ENCODE results near the gene NADSYN1. TPM values are rescaled to one million over a fixed set of nuclear protein-coding genes. Genes with fewer than 3 reads are reported as not detected.

NADSYN1 gene
- total and polyA plus RNA-seq, 5 donors from 2014 or later = 35.1 to 151 (median 42.4) TPM

DNA sequence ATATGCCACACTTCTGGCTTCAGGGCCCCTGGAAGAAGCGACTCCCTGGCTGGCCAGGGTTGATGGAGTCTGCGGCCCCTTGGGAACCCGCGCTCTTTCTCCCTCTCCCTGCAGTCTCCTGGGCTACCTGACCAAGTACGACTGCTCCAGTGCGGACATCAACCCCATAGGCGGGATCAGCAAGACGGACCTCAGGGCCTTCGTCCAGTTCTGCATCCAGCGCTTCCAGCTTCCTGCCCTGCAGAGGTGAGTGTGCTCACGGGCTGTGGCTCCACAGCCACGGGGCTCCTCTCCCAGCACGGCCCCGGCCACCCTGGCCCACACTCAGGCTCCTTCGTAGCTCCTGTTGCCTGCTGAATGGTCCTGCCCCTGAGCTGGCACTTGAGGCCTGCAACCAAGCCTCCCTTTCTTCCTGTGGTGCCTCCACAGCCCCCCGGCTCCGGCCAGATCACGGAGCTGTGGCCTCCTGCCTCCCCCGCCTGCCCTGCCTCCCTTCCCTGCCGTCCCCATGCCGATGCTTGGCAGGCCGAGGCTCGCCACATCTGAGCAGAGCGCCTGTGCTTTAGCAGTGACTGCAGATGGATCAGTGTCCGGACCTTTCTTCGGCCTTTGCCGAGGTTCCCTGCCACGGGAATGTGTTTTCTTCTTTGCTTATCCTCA, 37.9 kb downstream of the NADSYN1 start:
- no peaks in the 10 kb centered on the region for H3K4me1 ChIP-seq (ENCODE audit: control insufficient read depth, insufficient read depth, low read length, poor library complexity, severe bottlenecking)
- no peak overlapping the region for H3K4me3 ChIP-seq (ENCODE audit: low read depth, low read length)
- no peak overlapping the region for H3K4me3 Mint-ChIP-seq
- H3K27me3 ChIP-seq (ENCODE audit: control insufficient read depth, insufficient read depth, low read length) = no peaks in the 10 kb centered on the region
- no peaks in the 10 kb centered on the region for H3K9me3 Mint-ChIP-seq
- H3K4me1 Mint-ChIP-seq = peaks cover 0 to 20% (median 9%) of the 10 kb centered on the region in 4 donors
- no peak for DNase-seq
- peak overlapping the region in 1 of 3 donors; percentile 31 for H3K27ac Mint-ChIP-seq
- peaks cover 69% of the 10 kb centered on the region for H3K36me3 ChIP-seq (ENCODE audit: control insufficient read depth, insufficient read depth, low read length)
- no peak overlapping the region for H3K27ac ChIP-seq (ENCODE audit: insufficient read depth, low read length, poor library complexity, severe bottlenecking)
- ATAC-seq (ENCODE audit: low read depth in 2 of 2) = no peak
- peaks cover 60% of the 10 kb centered on the region for H3K36me3 Mint-ChIP-seq
- no peaks in the 10 kb centered on the region for H3K9me3 ChIP-seq (ENCODE audit: control insufficient read depth in 2 of 2, low read length in 2 of 2)
- no peaks in the 10 kb centered on the region for H3K27me3 Mint-ChIP-seq

DNA sequence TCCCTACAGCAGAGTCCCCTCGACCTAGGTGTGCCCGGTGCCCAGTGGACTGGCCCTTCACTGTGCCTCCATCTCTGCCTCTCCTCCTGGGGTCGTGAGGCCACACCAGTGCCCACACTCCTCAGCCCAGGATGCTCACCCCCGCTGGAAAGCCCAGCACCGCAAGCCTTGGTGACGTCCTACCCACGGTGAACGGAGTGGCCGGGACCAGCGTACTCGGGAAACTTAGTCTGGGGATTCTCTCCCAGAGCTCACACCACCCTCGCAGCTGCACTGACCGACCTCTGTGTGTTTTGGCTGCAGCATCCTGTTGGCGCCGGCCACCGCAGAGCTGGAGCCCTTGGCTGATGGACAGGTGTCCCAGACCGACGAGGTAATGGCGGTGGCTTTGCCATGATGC, 38.5 kb downstream of the NADSYN1 start:
- Histone ChIP-seq H3K36me3 (ENCODE audit: control insufficient read depth, insufficient read depth, low read length) (peaks cover 69% of the 10 kb centered on the region), H3K27ac (ENCODE audit: insufficient read depth, low read length, poor library complexity, severe bottlenecking) (no peak overlapping the region), H3K27me3 (ENCODE audit: control insufficient read depth, insufficient read depth, low read length) (no peaks in the 10 kb centered on the region), H3K9me3 (ENCODE audit: control insufficient read depth in 2 of 2, low read length in 2 of 2) (no peaks in the 10 kb centered on the region), H3K4me3 (ENCODE audit: low read depth, low read length) (no peak overlapping the region), H3K4me1 (ENCODE audit: control insufficient read depth, insufficient read depth, low read length, poor library complexity, severe bottlenecking) (no peaks in the 10 kb centered on the region)
- no peaks in the 10 kb centered on the region for H3K27me3 Mint-ChIP-seq
- H3K4me1 Mint-ChIP-seq = peaks cover 0 to 14% (median 8%) of the 10 kb centered on the region in 4 donors
- peaks cover 58% of the 10 kb centered on the region for H3K36me3 Mint-ChIP-seq
- H3K4me3 Mint-ChIP-seq = no peak overlapping the region
- ATAC-seq (ENCODE audit: low read depth in 2 of 2) (no peak), DNase-seq (no peak)
- no peak overlapping the region for H3K27ac Mint-ChIP-seq
- no peaks in the 10 kb centered on the region for H3K9me3 Mint-ChIP-seq

DNA sequence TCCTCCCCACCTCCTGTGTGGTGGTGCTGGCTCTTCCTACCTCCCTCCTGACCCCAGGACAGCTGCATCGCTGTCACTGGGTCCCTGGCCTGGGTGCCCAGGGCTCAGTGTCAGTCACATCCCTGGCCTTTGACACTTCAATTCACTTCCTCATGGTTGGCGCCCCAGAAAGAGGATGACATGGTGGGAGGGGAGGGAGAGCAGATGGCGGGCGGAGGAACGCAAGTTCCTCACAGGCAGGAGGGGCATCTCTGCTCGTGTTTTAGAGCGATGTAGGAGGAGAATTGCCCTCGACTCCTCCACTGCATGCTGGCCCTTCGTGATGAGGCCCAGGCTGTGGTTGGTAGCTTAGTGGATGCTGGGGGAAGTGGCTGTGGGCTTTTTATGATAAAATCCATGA, 38.9 kb downstream of the NADSYN1 start:
- peaks cover 60% of the 10 kb centered on the region for H3K36me3 Mint-ChIP-seq
- H3K4me1 ChIP-seq (ENCODE audit: control insufficient read depth, insufficient read depth, low read length, poor library complexity, severe bottlenecking) = no peaks in the 10 kb centered on the region
- H3K9me3 Mint-ChIP-seq = no peaks in the 10 kb centered on the region
- no peak overlapping the region for H3K4me3 Mint-ChIP-seq
- H3K4me1 Mint-ChIP-seq = peaks cover 0 to 17% (median 8%) of the 10 kb centered on the region in 4 donors
- H3K27me3 Mint-ChIP-seq = no peaks in the 10 kb centered on the region
- no peak overlapping the region for H3K4me3 ChIP-seq (ENCODE audit: low read depth, low read length)
- DNase-seq (no peak), ATAC-seq (ENCODE audit: low read depth in 2 of 2) (no peak)
- no peak overlapping the region for H3K27ac ChIP-seq (ENCODE audit: insufficient read depth, low read length, poor library complexity, severe bottlenecking)
- H3K36me3 ChIP-seq (ENCODE audit: control insufficient read depth, insufficient read depth, low read length) = peaks cover 73% of the 10 kb centered on the region
- no peak overlapping the region for H3K27ac Mint-ChIP-seq
- H3K9me3 ChIP-seq (ENCODE audit: control insufficient read depth in 2 of 2, low read length in 2 of 2) = no peaks in the 10 kb centered on the region
- H3K27me3 ChIP-seq (ENCODE audit: control insufficient read depth, insufficient read depth, low read length) = no peaks in the 10 kb centered on the region

DNA sequence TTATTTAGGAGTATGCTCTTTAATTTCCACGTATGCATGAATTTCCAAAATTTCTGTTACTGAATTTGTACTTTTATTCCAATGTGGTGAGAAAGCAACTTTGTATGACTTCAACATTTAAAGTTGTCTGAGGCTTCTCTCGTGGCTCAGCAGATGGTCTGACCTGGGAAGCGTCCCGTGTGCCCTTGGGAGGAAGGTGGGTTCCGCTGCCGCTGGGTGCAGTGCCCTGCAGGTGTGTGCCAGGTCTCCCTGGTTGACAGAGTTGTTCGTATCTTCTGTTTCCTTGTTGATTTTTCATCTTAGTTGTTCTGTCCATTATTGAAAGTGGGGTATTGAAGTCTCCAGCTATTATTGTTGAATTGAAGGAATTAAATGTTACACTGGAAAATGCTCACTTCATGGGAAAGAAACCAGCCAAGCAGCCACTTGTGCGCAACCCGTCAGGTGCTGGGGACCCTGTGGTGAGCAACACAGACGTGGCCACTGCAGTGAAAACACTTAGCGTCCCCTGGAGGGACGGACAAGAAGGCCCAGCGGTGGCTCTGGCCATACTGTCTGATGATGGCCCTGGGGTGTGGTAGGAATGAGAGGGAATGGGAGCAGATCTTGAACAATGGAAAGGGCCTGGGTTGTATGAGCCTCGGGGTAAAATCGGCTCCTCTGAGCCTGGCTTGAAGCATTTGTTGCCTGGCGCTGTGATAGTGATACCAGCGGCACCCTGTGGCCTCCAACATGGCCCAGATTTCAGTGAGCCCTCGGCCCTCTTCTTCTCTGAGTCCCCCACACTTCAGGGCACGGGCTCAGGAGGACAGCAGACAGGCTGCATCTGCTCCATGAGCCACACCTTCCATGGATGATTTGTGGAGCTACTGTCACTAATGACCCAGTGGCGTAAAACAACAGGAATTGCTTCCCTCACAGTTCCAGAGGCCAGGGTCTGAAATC, 42.6 kb downstream of the NADSYN1 start:
- Mint-ChIP-seq H3K4me1 (peaks cover 0 to 4% (median 1%) of the 10 kb centered on the region in 4 donors), H3K9me3 (no peaks in the 10 kb centered on the region), H3K4me3 (no peak overlapping the region), H3K36me3 (peaks cover 74% of the 10 kb centered on the region), H3K27ac (peak overlapping the region in 2 of 3 donors; percentile 39 to 55), H3K27me3 (no peaks in the 10 kb centered on the region)
- no peaks in the 10 kb centered on the region for H3K27me3 ChIP-seq (ENCODE audit: control insufficient read depth, insufficient read depth, low read length)
- H3K4me1 ChIP-seq (ENCODE audit: control insufficient read depth, insufficient read depth, low read length, poor library complexity, severe bottlenecking) = no peaks in the 10 kb centered on the region
- no peak overlapping the region for H3K27ac ChIP-seq (ENCODE audit: insufficient read depth, low read length, poor library complexity, severe bottlenecking)
- DNase-seq (no peak), ATAC-seq (ENCODE audit: low read depth in 2 of 2) (no peak)
- no peak overlapping the region for H3K4me3 ChIP-seq (ENCODE audit: low read depth, low read length)
- H3K36me3 ChIP-seq (ENCODE audit: control insufficient read depth, insufficient read depth, low read length) = peaks cover 93% of the 10 kb centered on the region
- H3K9me3 ChIP-seq (ENCODE audit: control insufficient read depth in 2 of 2, low read length in 2 of 2) = no peaks in the 10 kb centered on the region

DNA sequence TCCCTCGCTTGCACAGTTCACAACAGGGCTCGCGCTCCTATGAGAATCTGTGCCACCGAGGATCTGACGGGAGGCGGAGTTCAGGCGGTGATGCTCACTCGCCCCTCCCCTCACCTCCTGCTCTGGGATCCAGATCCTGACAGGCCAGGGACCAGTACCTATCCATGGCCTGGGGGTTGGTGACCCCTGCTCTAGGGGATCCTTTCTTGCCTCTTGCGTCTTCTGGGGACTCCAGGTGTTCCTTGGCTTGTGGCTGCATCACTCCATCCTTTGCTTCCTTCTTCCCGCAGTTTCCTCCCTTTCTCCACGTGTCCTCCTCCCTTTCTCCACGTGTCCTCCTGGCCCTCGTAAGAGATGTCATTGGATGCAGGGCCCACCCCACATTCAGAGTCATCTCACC, 43.4 kb downstream of the NADSYN1 start:
- Mint-ChIP-seq H3K9me3 (no peaks in the 10 kb centered on the region), H3K4me3 (no peak overlapping the region), H3K4me1 (peaks cover 0 to 4% (median 1%) of the 10 kb centered on the region in 4 donors), H3K27ac (no peak overlapping the region), H3K27me3 (no peaks in the 10 kb centered on the region), H3K36me3 (peaks cover 74% of the 10 kb centered on the region)
- no peak overlapping the region for H3K4me3 ChIP-seq (ENCODE audit: low read depth, low read length)
- no peak overlapping the region for H3K27ac ChIP-seq (ENCODE audit: insufficient read depth, low read length, poor library complexity, severe bottlenecking)
- no peak for DNase-seq
- ATAC-seq (ENCODE audit: low read depth in 2 of 2) = no peak
- H3K36me3 ChIP-seq (ENCODE audit: control insufficient read depth, insufficient read depth, low read length) = peaks cover 94% of the 10 kb centered on the region
- H3K27me3 ChIP-seq (ENCODE audit: control insufficient read depth, insufficient read depth, low read length) = no peaks in the 10 kb centered on the region
- no peaks in the 10 kb centered on the region for H3K9me3 ChIP-seq (ENCODE audit: control insufficient read depth in 2 of 2, low read length in 2 of 2)
- H3K4me1 ChIP-seq (ENCODE audit: control insufficient read depth, insufficient read depth, low read length, poor library complexity, severe bottlenecking) = no peaks in the 10 kb centered on the region

DNA sequence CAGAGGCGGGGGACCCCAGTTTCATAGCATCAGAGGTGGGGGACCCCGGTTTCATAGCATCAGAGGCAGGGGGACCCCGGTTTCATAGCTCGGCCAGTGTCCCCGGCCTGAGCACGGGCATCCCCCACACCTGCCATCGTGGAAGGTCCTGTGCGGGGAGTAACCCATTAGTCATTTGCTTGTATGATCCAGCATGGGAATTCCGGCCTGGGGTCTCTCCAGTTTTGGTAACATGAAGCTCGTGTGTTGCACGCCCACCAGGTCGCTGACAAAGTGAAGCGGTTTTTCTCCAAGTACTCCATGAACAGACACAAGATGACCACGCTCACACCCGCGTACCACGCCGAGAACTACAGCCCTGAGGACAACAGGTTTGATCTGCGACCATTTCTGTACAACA, 45.1 kb downstream of the NADSYN1 start:
- Histone ChIP-seq H3K9me3 (ENCODE audit: control insufficient read depth in 2 of 2, low read length in 2 of 2) (no peaks in the 10 kb centered on the region), H3K36me3 (ENCODE audit: control insufficient read depth, insufficient read depth, low read length) (peaks cover 82% of the 10 kb centered on the region), H3K4me3 (ENCODE audit: low read depth, low read length) (no peak overlapping the region), H3K27ac (ENCODE audit: insufficient read depth, low read length, poor library complexity, severe bottlenecking) (no peak overlapping the region), H3K4me1 (ENCODE audit: control insufficient read depth, insufficient read depth, low read length, poor library complexity, severe bottlenecking) (no peaks in the 10 kb centered on the region), H3K27me3 (ENCODE audit: control insufficient read depth, insufficient read depth, low read length) (no peaks in the 10 kb centered on the region)
- no peaks in the 10 kb centered on the region for H3K9me3 Mint-ChIP-seq
- H3K36me3 Mint-ChIP-seq = peaks cover 59% of the 10 kb centered on the region
- no peaks in the 10 kb centered on the region for H3K27me3 Mint-ChIP-seq
- H3K4me1 Mint-ChIP-seq = peaks cover 0 to 4% (median 1%) of the 10 kb centered on the region in 4 donors
- no peak for DNase-seq
- H3K4me3 Mint-ChIP-seq = no peak overlapping the region
- ATAC-seq (ENCODE audit: low read depth in 2 of 2) = no peak
- H3K27ac Mint-ChIP-seq = no peak overlapping the region

DNA sequence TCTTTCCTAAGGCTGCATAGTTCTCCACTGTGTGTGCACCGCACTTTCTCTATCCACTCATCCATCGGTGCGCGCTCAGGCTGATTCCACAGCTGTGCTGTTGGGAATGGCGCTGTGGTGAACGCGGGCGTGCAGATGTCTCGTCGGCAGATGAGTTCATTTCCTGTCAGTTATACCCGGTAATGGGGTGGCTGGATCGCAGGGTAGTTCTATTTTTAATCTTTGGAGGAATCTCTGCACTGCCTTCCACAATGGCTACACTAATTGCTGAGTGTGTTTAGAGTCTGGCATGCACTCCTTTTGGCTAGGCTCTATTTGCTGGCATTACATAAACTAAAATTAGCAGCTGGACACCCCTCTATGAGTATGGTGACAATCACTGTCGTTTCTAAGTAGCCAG, 46.1 kb downstream of the NADSYN1 start:
- H3K27ac ChIP-seq (ENCODE audit: insufficient read depth, low read length, poor library complexity, severe bottlenecking) = no peak overlapping the region
- no peak overlapping the region for H3K4me3 ChIP-seq (ENCODE audit: low read depth, low read length)
- H3K36me3 ChIP-seq (ENCODE audit: control insufficient read depth, insufficient read depth, low read length) = peaks cover 80% of the 10 kb centered on the region
- H3K4me1 Mint-ChIP-seq = peaks cover 0 to 4% (median 1%) of the 10 kb centered on the region in 4 donors
- DNase-seq (no peak), ATAC-seq (ENCODE audit: low read depth in 2 of 2) (no peak)
- H3K27me3 ChIP-seq (ENCODE audit: control insufficient read depth, insufficient read depth, low read length) = no peaks in the 10 kb centered on the region
- H3K9me3 Mint-ChIP-seq = no peaks in the 10 kb centered on the region
- H3K27me3 Mint-ChIP-seq = no peaks in the 10 kb centered on the region
- no peak overlapping the region for H3K4me3 Mint-ChIP-seq
- H3K9me3 ChIP-seq (ENCODE audit: control insufficient read depth in 2 of 2, low read length in 2 of 2) = no peaks in the 10 kb centered on the region
- peak overlapping the region in 1 of 3 donors; percentile 8 for H3K27ac Mint-ChIP-seq
- no peaks in the 10 kb centered on the region for H3K4me1 ChIP-seq (ENCODE audit: control insufficient read depth, insufficient read depth, low read length, poor library complexity, severe bottlenecking)
- peaks cover 57% of the 10 kb centered on the region for H3K36me3 Mint-ChIP-seq
